ENCODE results near the gene SVIL. TPM values are rescaled to one million over a fixed set of nuclear protein-coding genes. Genes with fewer than 3 reads are reported as not detected.

SVIL gene
- total RNA-seq, 1 experiment from 2014 or later, result 147 TPM

DNA sequence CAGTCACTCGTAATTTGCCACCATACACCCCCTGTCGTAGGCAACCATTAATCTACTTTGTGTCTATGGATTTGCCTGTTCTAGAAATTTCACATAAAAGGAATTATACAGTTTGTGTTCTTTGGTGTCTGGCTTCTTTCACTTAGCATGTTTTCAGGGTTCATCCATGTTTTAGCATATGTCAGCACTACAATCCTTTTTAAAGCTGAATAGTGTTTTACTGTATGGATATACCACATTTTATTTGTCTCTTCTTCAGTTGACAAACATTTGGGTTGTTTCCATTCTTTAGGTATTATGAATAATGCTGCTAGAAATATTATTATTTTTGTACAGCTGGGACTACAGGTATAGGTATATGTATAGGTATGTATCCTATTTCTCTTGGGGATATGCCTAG lies 17.4 kb upstream of the SVIL start:
- peaks cover 3% of the 10 kb centered on the region for H3K9me3 Mint-ChIP-seq (ENCODE audit: low read depth, unreplicated experiment)
- H3K36me3 Mint-ChIP-seq (ENCODE audit: insufficient read depth, unreplicated experiment), result peaks cover 47% of the 10 kb centered on the region
- H3K4me1 Mint-ChIP-seq (ENCODE audit: low read depth, unreplicated experiment), result peaks cover 44% of the 10 kb centered on the region
- CTCF ChIA-PET, result no interaction called here
- BruUV-seq (replicated peaks), result no TSS peak
- no peak for DNase-seq
- intact Hi-C loops (cut with micrococcal nuclease; ENCODE audit: unreplicated experiment), result no loop called here
- H3K4me3 Mint-ChIP-seq (ENCODE audit: low read depth, unreplicated experiment), result no peak overlapping the region
- TF ChIP-seq, protein P1, sequence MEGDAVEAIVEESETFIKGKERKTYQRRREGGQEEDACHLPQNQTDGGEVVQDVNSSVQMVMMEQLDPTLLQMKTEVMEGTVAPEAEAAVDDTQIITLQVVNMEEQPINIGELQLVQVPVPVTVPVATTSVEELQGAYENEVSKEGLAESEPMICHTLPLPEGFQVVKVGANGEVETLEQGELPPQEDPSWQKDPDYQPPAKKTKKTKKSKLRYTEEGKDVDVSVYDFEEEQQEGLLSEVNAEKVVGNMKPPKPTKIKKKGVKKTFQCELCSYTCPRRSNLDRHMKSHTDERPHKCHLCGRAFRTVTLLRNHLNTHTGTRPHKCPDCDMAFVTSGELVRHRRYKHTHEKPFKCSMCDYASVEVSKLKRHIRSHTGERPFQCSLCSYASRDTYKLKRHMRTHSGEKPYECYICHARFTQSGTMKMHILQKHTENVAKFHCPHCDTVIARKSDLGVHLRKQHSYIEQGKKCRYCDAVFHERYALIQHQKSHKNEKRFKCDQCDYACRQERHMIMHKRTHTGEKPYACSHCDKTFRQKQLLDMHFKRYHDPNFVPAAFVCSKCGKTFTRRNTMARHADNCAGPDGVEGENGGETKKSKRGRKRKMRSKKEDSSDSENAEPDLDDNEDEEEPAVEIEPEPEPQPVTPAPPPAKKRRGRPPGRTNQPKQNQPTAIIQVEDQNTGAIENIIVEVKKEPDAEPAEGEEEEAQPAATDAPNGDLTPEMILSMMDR (IDR thresholded peaks at IDR 0.05; ENCODE audit: unreplicated experiment), result no peak
- H3K27me3 Mint-ChIP-seq (ENCODE audit: unreplicated experiment), result no peaks in the 10 kb centered on the region
- H3K27ac Mint-ChIP-seq (ENCODE audit: unreplicated experiment), result no peak overlapping the region

GRCh38 chr10:29651767-29652166 lies 17.0 kb upstream of the SVIL start:
- Mint-ChIP-seq H3K36me3 (ENCODE audit: insufficient read depth, unreplicated experiment) (peaks cover 43% of the 10 kb centered on the region), H3K4me1 (ENCODE audit: low read depth, unreplicated experiment) (peaks cover 48% of the 10 kb centered on the region), H3K4me3 (ENCODE audit: low read depth, unreplicated experiment) (no peak overlapping the region), H3K27ac (ENCODE audit: unreplicated experiment) (no peak overlapping the region), H3K9me3 (ENCODE audit: low read depth, unreplicated experiment) (peaks cover 2% of the 10 kb centered on the region), H3K27me3 (ENCODE audit: unreplicated experiment) (no peaks in the 10 kb centered on the region)
- intact Hi-C loops (cut with micrococcal nuclease; ENCODE audit: unreplicated experiment), result no loop called here
- DNase-seq, result no peak
- no TSS peak for BruUV-seq (replicated peaks)
- CTCF ChIA-PET, result no interaction called here
- TF ChIP-seq, protein P1 (IDR thresholded peaks at IDR 0.05; ENCODE audit: unreplicated experiment), result no peak

- CTCF ChIA-PET, result no interaction called here
- Mint-ChIP-seq H3K9me3 (ENCODE audit: low read depth, unreplicated experiment) (peaks cover 2% of the 10 kb centered on the region), H3K27me3 (ENCODE audit: unreplicated experiment) (no peaks in the 10 kb centered on the region), H3K4me1 (ENCODE audit: low read depth, unreplicated experiment) (peaks cover 58% of the 10 kb centered on the region), H3K27ac (ENCODE audit: unreplicated experiment) (no peak overlapping the region), H3K4me3 (ENCODE audit: low read depth, unreplicated experiment) (no peak overlapping the region), H3K36me3 (ENCODE audit: insufficient read depth, unreplicated experiment) (peaks cover 31% of the 10 kb centered on the region)
- BruUV-seq (replicated peaks), result no TSS peak
- TF ChIP-seq, protein P1 (IDR thresholded peaks at IDR 0.05; ENCODE audit: unreplicated experiment), result no peak
- DNase-seq, result no peak
- intact Hi-C loops (cut with micrococcal nuclease; ENCODE audit: unreplicated experiment), result no loop called here
Observed at GRCh38 chr10:29650552-29650944, 15.8 kb upstream of the SVIL start.

- H3K4me3 Mint-ChIP-seq (ENCODE audit: low read depth, unreplicated experiment), result no peak overlapping the region
- TF ChIP-seq, protein P1 (IDR thresholded peaks at IDR 0.05; ENCODE audit: unreplicated experiment), result no peak
- H3K9me3 Mint-ChIP-seq (ENCODE audit: low read depth, unreplicated experiment), result peaks cover 2% of the 10 kb centered on the region
- H3K36me3 Mint-ChIP-seq (ENCODE audit: insufficient read depth, unreplicated experiment), result peaks cover 25% of the 10 kb centered on the region
- BruUV-seq (replicated peaks), result no TSS peak
- peaks cover 58% of the 10 kb centered on the region for H3K4me1 Mint-ChIP-seq (ENCODE audit: low read depth, unreplicated experiment)
- DNase-seq, result no peak
- H3K27ac Mint-ChIP-seq (ENCODE audit: unreplicated experiment), result peak overlapping the region; percentile 0
- no peaks in the 10 kb centered on the region for H3K27me3 Mint-ChIP-seq (ENCODE audit: unreplicated experiment)
- CTCF ChIA-PET, result no interaction called here
- intact Hi-C loops (cut with micrococcal nuclease; ENCODE audit: unreplicated experiment), result no loop called here
Observed at GRCh38 chr10:29649561-29650551, 15.1 kb upstream of the SVIL start.

Data from Calu3 (cell line).